ENCODE measurements around the gene ACIN1.

The ACIN1 gene, protein sequence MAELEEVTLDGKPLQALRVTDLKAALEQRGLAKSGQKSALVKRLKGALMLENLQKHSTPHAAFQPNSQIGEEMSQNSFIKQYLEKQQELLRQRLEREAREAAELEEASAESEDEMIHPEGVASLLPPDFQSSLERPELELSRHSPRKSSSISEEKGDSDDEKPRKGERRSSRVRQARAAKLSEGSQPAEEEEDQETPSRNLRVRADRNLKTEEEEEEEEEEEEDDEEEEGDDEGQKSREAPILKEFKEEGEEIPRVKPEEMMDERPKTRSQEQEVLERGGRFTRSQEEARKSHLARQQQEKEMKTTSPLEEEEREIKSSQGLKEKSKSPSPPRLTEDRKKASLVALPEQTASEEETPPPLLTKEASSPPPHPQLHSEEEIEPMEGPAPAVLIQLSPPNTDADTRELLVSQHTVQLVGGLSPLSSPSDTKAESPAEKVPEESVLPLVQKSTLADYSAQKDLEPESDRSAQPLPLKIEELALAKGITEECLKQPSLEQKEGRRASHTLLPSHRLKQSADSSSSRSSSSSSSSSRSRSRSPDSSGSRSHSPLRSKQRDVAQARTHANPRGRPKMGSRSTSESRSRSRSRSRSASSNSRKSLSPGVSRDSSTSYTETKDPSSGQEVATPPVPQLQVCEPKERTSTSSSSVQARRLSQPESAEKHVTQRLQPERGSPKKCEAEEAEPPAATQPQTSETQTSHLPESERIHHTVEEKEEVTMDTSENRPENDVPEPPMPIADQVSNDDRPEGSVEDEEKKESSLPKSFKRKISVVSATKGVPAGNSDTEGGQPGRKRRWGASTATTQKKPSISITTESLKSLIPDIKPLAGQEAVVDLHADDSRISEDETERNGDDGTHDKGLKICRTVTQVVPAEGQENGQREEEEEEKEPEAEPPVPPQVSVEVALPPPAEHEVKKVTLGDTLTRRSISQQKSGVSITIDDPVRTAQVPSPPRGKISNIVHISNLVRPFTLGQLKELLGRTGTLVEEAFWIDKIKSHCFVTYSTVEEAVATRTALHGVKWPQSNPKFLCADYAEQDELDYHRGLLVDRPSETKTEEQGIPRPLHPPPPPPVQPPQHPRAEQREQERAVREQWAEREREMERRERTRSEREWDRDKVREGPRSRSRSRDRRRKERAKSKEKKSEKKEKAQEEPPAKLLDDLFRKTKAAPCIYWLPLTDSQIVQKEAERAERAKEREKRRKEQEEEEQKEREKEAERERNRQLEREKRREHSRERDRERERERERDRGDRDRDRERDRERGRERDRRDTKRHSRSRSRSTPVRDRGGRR

DNA sequence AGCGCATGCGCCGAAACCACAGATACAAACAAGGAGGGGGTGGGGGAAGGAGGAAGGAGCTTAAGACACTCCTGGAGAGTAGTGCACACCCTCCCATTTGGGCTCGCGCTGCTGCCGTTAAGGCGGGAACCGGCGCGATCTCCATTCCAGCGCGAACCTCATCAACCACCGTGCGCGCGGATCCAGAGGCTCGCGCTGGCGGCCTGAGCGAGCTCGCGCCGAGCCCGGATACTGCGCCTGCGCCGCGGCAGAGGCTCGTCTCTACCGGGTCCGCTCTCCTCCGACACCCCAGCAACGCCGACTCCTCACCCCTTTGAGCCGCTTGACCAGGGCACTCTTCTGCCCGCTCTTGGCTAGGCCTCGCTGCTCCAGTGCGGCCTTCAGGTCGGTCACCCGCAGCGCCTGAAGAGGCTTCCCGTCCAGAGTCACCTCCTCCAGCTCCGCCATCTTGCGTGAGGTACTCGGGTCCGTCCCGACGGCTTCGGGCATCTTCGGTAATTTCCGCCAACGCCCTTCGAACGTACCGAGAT is at the start of gene ACIN1:
TSS of gene ACIN1 (minus strand) at position 471 of the 530 bp plus-strand sequence. CDS start at position 447, 24 bp downstream.
- DNase-seq (ENCODE audit: low read depth, low spot score) = no peak

DNA sequence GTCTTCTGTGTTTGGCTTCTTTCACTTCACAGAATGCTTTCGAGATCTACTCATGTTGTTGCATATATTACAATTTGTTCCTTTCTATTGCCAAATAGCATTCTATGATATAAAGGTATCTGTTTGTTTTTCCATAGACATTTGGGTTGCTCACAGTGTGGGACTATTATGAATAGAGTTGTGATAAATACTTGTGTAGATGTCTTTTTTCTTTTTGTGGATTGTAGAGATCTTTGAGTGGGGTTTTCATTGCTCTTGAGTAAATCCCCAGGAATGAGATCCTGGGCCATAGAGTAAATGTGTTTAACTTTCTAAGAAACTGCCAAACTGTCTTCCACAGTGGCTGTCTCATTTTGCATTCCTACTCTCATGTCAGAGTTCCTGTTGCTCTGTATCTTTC is 49.0 kb upstream of the ACIN1 start:
- no peak for DNase-seq (ENCODE audit: low read depth, low spot score)

DNA sequence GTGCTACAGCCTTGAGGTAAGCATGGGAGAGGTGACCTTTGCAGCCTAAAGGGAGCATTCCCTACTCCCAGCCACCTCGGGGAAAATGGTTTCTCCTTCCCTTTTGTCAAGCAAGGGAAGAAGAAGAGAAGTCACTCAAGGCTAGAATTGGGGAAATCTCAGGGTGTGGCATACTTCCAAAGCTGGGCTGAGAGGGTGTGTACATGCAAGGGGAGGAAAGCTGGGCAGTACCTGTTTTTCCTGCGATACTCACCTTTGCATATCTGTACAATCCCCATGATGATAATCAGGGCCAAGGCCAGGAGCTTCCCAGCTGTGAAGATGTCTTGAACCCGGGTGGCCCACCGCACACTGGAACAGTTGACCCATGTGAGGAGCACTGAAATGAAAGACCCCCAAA is 47.9 kb upstream of the ACIN1 start:
- DNase-seq (ENCODE audit: low read depth, low spot score) = no peak

DNA sequence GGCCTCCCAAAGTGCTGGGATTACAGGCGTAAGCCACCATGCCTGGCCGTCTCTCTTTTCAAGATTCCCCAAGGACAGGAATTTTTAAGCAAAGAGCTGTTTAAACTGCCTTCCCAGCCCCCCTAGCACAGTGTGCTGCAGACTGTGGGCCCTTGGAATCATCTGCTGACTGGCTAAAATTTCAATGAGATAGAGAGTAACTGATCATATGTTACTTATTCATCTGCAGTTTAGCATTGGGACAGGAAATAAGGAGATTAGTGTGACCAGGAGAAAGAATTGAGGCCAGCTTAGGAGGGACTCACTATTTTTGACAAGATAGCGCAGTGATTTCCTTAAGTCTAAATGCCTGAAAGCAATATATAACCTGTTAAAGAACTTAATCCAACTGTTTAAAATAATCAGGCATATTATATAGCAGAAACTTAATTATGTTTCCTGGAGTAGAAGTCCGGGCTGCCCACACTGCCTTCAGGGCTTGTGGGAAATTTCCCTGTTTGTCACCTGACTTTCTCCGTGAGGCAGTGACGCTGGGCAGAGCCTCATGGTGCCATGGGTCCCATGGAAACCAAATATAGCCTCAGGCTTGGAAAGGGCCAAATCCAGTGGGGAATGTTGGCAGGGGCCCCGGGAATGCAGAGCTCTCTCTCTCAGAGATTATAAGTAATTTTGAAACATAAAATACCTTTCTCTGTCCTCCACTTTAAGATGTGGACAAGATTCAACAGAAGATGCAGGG is 46.9 kb upstream of the ACIN1 start:
- no peak for DNase-seq (ENCODE audit: low read depth, low spot score)

DNA sequence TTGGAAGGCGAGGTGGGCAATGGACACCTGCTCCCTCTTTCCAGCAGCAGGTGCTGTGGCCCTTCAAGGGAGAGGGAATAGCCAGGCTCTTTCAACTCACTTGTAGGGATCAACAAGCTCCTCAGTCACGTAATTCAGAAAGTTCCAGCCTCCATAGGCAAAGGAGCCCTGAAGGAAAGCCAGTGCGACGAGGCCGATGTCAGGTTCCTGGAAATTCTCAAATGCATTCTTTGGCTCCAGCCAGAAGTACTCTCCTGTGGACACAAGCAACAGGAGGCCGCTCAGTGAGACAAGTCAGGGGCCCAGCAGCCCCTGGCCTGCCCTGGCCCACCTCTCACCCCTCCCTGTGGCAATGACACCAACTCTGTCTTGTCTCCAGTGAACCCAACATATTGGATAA is 45.4 kb upstream of the ACIN1 start:
- no peak for DNase-seq (ENCODE audit: low read depth, low spot score)

DNA sequence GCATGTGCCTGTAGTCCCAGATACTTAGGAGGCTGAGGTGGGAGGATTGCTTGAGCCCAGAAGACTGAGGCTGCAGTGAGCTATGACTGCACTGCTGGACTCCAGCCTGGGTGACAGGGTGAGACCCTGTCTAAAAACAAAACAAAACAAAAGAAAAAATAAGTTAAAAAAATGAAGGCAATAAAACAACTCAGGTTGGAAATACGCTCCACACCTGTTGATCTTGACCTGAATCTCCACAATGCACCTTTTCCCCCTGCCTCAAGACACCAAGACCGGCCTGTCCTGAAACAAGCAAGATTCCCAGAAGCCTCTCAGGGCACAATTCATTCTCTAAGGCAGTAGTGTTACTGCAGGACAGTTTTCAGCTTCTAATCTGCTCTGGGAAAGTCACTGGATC is 44.9 kb upstream of the ACIN1 start:
- DNase-seq (ENCODE audit: low read depth, low spot score) = no peak

DNA sequence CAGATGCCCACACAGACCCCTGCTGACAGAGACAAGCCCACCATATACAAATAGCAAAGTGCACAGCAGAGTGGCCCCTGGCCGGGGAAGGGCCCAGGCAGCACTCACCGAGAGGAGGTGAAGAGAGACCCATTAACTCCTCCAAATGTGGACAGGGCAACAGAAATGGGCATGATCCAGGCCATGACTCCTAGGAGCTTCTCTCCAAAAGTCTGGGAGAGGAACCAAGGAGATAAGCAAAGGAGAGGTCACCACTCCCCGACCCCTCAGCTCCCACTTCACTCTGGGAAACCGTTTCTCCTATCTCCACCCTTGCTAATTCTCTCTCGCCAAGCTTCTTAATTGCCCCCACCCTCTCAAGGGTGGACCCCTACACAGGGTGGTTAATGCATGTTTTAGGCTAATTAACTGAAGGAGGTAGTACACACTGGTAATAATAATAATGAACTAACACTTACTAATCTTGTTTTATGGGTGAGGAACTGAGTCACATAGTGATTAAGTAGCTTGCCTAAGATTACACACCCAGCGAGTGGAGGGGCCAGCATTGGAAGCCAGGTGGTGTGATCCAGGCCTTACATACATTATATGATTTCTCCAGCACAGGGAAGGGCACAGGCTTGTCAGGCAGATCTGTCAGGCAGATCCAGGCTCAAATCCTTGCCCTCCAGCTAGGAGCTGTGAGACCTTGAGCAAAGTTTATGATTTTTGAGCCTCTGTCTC is 43.0 kb upstream of the ACIN1 start:
- DNase-seq (ENCODE audit: low read depth, low spot score) = no peak

DNA sequence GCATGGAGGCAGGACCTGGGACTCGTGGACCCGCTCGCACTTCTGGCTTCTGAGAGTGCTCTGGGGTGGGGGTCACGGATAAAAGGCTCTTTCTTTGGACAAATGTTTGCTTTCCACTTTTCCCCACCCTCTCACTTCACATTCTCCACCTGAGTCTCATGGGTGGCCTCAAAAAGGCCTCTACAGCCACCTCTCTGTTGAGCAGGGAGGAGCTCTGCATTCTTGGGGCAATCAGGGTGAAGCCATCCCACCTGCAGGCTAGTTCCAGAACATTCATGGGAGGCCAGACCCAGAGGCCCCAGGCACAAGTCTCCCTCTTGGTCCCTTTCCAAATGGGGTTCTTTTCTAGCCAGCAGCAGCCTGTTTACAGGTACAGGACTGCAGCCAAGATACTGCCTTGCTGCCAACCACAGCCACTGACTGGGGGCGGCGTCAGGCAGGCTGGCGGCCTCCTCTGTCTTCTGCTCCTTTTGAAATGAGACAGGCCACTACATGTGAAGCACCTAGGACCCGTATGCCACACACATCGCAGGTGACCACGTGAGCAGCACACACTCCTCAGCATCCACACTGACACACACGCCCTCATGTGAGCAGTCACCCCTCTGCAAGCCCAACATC is 42.4 kb upstream of the ACIN1 start:
- DNase-seq (ENCODE audit: low read depth, low spot score) = no peak

DNA sequence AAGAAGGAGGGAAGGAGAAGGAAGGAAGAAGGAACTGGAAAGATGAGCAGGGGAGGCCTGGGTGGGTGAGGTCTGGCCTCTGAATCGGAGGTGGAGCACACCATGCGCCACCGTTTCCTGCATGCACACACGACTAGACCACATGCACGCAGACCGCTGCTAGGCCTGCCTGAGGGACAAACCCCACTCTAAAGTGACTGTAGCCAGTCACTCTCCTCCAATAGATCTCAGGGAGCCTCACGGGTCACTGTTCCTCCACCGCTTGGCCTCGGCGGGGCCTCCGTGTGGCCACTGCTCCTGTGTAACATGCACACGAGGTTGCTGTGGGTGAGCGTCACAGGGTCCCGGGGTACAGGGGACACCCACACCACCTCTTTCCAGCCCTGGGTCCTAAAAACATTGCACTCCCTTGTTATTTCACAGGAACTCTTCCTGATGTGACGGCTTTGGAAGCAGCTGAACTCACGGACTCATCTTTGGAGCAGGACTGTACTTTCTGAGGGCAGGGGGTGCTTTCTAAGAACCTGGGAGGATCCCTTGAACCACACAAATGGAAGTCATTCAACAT is 41.7 kb upstream of the ACIN1 start:
- DNase-seq (ENCODE audit: low read depth, low spot score) = no peak

DNA sequence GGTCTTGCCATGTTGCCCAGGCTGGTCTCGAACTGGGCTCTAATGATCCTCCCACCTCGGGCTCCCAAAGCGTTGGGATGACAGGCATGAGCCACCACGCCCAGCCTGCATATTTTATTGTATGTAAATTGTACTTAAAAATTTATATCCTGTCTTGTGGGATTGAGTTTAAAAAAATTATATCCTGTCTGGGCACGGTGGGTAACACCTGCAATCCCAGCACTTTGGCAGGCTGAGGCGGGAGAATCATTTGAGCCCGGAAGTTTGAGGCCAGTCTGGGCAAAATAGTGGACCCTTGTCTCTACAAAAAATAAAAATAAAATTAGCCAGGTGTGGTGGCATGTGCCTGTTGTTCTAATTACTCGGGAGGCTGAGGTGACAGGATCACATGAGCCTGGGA is 38.0 kb upstream of the ACIN1 start:
- DNase-seq (ENCODE audit: low read depth, low spot score) = no peak

DNA sequence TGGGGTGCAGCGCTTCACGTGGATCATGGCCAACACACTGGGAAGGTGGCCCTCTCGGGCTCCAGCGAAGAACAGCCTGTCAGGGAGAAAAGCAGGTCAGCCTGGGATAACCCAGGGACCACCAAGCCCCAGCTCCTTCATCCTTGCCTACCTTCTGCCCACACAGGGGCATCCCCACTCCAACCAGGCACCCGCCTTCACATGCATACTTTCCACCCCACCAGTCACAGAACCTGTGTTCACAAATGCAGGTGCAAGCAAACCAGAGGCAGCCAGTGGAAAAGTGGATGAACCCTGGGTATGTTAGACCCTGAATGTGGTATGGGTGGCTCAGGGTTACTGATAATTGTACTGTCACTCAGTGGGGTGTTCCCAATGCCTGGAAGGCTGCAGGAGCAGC is 36.5 kb upstream of the ACIN1 start:
- DNase-seq (ENCODE audit: low read depth, low spot score) = no peak

DNA sequence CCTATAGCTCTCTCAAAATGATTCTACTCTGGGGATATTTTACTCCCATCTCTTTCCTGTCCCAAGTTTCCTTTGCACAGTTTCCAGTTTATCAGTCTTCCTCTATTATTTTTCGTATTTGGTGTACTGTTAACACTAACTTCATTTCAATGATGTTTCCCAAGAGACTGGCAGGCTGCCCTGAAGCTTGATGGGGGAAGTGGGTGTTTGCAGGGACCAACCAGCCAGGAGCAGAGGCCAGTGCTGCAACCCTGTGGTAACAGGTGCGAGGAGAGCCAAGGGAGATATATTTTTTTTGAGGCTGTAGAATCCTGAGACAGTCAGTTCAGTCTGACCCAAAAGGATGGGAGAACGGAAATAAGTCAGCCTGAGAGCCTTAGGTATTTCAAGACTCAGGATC is 35.9 kb upstream of the ACIN1 start:
- no peak for DNase-seq (ENCODE audit: low read depth, low spot score)

DNA sequence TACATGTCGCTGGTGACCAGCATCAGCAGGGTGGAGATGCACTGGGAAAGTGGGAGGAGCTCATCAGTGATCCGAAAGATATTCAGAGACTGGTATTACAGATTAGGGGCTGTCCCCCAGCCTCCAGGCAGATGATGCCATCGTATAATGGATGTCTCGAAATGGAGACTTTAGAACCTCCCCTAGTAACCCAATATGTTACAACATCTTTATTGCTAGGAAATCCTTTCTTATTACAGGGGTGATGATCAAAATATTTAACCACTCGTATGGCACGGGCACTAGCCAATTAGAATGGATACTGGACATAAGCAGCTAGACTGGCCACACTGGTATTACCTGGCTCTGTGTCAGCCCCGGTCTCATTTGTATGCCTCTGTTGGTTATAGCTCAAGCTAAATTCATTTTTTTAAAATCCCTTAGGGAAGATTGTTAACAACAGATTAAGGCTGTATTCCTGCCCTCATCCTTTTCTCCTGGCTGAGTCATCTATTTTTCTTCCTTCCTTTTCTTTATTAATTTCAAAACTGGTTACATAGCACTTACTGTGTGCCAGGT is 34.9 kb upstream of the ACIN1 start:
- DNase-seq (ENCODE audit: low read depth, low spot score) = no peak

DNA sequence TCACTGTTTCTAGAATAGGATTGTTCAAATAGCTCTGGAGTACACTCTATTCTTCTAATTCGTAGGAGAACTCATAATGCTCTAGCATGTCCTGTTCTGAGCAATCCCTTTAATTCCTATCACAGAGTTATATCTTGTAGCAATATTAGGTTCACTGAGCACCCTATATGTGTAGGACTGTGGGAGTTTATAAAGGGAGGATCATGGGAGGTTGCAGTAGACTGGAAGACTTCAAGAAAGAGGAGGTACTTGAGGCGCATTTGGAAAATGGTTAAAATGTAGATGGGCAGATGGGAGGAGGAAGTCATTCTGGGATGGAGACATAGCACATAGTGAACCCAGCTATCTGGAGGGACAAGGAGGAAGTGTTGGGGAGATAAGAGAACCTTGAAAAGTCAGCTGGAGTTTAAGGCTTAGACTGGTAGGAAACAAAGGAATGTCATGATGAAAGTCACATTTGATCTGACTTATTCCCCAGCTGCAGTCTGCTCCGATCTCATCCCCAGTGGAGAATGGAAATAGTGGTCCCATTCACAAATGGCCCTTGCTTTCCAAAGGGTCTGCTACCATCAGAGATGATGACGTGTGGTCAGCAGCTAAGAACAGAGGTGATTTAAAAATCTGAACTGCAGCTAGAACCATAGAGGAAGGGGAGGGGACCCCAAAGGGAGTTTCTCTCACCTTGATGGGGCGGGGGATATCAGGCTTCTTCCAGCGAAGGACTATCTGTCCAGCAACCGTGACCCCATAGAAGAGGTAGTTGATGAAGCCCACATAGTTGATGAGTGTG is 34.2 kb upstream of the ACIN1 start:
- DNase-seq (ENCODE audit: low read depth, low spot score) = no peak

DNA sequence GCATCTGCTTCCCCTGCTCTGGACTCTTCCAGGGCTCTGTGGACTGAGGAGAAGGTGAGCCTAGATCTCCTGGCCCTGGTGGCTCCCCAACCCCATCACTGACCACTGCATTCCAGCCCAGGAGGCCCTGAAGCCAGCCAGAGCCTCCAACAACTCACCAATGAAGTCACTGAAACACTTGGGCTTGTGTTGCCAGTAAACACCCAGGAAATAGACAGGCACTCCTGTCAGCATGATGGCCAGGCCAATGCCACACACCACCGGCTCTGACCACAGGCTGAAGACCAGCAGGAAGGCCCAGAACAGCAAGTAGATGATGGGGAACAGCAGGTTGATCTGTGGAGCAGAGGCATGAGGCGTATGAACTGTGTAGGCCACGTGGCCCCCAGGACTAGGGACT is 32.9 kb upstream of the ACIN1 start:
- no peak for DNase-seq (ENCODE audit: low read depth, low spot score)

DNA sequence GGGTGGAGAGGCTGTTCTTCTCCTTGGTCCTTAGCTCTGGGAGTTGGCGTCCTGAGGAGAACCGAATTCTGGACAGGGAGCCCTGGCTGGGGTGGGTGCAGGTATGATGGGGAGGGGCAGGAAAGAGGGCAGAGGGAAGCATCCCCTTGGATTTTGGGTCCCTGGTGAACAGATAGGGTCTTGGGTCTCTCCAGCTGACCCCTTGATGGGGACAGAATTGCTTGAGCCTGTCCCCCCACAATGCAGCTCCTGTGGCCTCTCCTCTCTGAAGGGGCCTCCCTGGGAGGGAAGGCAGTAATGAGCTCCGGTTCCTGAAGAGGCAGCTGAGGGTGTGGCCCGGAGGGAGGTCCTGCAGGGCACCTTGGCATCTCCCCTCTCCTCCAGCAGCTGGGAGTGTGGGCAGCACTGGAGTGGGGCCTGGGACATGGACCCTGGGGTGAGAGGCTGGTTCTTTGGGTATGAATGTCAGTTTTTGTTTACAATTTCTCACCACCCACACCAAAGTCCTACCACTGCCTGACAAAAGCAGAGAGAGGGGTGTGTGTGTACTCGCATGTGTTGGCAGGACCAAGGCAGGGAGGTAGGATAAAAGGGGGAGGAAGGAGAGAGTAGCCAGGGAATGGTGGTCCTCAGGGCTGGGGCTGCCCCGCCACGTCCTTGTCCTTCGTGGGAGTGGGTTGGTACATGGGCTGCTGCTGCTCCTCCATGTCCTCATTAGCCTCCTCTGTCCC is 31.8 kb upstream of the ACIN1 start:
- no peak for DNase-seq (ENCODE audit: low read depth, low spot score)

DNA sequence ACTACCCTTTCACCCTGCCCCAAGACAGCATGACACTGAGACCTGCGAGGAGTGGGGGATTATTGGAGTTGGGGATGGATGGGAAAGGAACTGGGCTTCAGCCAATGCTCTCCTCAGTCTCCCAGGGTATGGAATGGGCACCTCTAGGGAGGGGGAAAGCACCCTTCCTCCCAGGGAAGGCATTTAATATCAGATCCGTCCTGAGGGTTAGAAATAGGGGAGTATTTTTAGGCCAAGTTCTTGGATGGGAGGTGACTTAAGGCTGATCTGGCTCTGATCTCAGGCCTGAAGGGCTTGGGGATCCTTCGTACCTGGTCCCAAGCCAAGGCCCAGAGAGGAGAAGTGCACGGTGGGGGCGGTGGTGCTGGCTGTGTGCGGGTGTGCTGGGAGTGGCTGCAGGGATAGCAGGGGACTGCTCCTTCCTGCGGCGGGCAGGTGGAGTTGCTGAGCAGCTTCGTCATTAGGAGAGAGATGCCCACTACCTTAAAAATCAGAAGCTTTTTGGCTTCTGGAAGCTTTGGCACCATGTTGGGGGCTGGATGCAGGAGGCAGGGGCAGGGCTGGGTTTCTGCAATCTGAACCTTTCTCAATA is 31.1 kb upstream of the ACIN1 start:
- DNase-seq (ENCODE audit: low read depth, low spot score) = no peak
